Vagina (tissue), 2 donors: ENCODE measurements around the gene GALM.

Experiments
- CTCF ChIP-seq, 3 experiments: fragments of 450-650 bp in 2 of 3; fragments of 200-600 bp in 1 of 3; sonication (generic) in 1 of 3; IDR thresholded peaks; one replicate each; pipeline ENCODE4 v1.5.1; 2017 to 2019; ENCODE audit warnings: antibody characterized with exemption in 3 of 3, mild to moderate bottlenecking in 2 of 3, moderate library complexity in 2 of 3
- POLR2A ChIP-seq, 2 donors: fragments of 450-650 bp; IDR thresholded peaks; one replicate each; pipeline ENCODE4 v1.6.1; 2017; ENCODE audit warnings: antibody characterized with exemption in 2 of 2, mild to moderate bottlenecking in 2 of 2, moderate library complexity in 2 of 2
- POLR2AphosphoS5 ChIP-seq, 2 donors: sonication (generic); formaldehyde crosslinking; IDR thresholded peaks; one replicate each; pipeline ENCODE4 v1.9.0; 2017; ENCODE audit warnings: antibody characterized with exemption in 2 of 2, mild to moderate bottlenecking in 2 of 2, low read depth in 1 of 2; ENCODE audit not compliant: insufficient read depth in 1 of 2

GRCh38 chr2:38648107-38648761 is 17.7 kb upstream of the GALM start:
- TF ChIP-seq CTCF (IDR thresholded peaks at IDR 0.05) (no peak), POLR2AphosphoS5 (IDR thresholded peaks at IDR 0.05; ENCODE audit: insufficient read depth in 1 of 2, low read depth in 1 of 2) (no peak), POLR2A (IDR thresholded peaks at IDR 0.05) (no peak)
